Endometrium (tissue), 2 donors: ENCODE data around the gene PFKFB2.

Experiments
- FAIRE-seq: peaks from 2 replicates; lab custom pipeline; 2012; peaks lifted over from hg19 to GRCh38; lab: Jason Lieb, UNC
- donor health status: control.
- donor health status: control.

PFKFB2 gene

DNA sequence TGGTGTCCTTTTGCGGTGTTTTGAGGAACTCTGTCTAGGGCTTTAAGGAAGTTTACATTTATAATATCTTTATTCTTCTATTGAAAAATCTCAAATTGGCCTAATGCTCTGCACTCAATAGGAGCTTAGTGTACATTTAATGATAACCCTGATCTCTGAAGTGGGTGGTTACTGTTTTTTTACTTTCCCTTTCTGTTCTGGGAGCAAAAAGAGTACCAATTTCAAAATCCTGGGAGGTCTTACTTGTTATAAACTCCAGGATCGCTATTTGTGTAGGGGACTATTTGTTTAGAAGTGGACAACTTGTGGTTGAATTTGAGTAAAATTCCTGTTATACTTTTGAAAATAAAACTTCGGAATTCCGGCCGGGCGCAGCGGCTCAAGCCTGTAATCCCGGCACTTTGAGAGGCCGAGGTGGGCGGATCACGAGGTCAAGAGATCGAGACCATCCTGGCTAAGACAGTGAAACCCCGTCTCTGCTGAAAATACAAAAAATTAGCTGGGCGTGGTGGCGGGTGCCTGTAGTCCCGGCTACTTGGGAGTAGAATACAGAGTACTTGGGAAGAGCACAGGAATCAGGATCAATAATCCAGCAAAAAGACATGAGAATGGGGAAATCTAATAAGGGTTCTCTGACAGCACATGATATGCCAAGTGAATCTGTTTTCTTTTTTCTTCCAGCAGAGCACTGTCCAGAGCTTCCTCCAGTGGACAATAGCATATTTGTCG lies 36.7 kb downstream of the PFKFB2 start:
- no peak for FAIRE-seq

DNA sequence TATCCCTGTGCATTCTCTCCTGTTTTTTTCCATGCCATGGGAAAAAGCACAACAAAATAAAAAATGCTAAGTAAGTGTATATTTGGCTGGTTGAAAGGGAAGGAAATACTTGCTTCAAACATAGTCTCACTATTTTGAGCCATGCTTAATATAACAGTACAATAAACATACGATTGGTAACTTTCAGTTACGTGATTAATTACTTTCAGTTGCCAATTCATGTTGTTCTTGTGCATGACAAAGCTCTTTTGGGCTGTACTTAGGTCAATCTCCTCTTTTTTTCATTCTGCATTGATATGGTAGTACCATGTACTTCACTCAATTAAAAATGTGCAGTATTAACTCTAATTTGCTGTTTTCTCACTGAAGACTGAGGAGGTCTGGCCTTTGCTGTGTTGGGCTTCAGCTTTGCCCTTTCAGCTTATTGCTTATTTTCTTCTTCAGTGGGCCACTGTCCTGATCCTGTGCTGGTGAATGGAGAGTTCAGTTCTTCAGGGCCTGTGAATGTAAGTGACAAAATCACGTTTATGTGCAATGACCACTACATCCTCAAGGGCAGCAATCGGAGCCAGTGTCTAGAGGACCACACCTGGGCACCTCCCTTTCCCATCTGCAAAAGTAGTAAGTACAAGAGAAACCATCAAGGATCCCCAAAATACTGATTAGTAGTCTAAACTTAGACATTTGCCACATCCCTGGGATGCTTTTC lies 38.3 kb downstream of the PFKFB2 start:
- FAIRE-seq, result no peak

DNA sequence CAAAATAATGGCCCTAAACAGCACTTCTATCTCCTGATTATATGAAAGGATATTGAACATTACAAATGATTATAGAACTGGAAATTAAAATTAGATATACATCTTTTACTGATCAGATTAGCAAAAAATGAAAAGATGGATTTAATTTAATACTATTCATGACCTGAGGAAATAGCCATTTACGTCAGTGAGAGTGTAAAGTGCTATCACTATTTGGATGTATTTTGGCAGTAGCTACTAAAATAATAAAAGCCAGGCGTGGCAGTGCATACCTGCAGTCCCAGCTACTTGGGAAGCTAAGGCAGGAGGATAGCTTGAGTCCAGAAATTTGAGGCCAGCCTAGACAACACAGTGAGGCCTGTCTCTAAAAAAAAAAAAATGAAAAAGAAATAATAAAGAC lies 40.9 kb downstream of the PFKFB2 start:
- FAIRE-seq, result no peak

DNA sequence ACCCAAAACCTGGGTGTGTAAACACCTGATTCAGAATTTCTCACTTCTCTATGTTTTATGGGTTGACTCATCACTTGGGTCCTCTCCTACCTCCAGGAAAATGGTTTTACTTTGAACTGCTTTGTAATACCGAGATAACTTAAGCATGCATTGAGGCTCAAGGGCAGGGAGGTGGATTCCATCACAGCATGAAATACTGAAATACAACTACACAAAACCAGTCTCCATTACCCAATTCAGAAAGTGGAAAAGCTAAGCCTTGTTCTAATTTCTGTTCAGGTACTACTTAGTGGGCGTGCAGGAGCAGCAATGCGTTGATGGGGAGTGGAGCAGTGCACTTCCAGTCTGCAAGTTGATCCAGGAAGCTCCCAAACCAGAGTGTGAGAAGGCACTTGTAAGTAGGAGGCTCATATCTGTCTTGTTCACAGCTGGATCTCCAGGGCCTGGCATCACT lies 44.8 kb downstream of the PFKFB2 start:
- no peak for FAIRE-seq

DNA sequence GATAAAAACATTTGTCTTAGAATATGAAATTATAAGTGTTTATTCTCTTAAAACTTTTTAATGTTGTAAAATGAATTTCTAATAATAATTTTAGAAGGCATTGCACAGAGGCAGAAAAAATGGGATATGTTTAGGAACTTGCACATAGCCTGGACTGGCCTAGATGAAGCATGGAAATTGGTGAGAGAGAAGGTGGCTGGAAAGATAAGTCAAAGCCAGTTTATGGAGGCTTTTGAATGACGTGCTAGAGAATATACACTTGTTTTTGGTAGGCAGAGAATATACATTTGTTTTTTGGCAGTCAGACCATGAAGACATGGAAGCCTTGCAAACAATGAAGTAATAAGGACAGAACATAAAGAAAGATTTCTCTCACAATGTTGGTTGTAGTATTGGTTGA lies 48.6 kb downstream of the PFKFB2 start:
- no peak for FAIRE-seq

DNA sequence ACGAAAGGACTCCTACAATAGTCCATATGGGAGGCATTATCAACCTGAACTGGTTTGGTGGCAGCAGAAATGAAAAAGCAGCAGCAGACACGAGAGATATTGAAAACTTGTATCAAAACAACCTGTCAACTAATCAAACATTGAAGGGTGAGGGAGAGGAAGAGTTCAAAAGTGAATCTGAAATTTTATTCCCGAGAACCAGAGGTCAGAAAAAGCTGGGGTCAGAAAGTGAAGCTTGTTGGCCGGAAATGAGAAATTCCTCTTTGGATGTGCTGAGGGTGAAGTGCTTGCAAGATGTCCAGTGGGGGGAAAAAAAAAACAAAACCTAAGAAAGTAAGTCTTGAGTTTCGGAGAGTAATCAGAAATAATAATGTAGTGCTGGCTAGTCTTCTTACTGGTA lies 49.1 kb downstream of the PFKFB2 start:
- FAIRE-seq, result no peak

DNA sequence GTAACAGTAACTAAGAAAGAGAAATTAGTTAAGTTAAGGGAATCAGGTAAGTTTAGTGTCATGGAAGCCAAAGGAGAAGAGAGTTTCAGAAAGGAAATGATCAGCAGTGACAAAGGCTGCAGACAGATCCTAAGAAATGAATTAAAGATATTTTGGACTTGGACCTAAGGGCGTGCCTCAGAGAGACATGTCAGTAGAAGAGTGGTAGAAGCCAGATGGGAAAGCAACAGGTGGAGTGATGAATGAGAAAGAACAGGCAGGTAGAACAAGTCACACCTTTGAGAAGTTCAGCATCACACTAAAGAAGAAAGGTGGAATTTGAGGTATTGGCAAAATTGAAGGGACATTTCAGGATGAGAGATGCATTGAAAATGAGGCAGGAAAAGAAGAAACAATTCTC lies 49.6 kb downstream of the PFKFB2 start:
- no peak for FAIRE-seq

DNA sequence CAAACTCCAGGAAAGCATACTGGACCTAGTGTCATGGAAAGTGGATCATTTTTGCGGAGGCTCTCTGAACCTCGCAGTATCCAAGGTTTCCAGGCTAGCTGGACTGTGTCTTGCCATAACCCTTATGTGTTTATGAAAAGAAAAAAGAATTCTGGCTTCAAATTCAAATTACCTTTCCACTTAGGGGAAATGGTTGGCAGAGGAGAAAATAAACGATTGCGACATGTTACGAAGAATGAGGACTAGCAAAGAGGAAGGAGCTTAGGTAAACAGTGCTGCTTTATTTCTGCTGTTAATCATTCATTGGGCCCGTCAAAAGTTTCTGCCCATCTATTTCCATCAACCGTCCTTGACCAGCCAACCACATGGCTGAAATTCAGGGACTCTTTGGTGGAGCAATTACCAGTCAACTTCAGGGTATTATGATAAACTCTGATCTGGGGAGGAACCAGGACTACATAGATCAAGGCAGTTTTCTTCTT lies 50.9 kb downstream of the PFKFB2 start, which contains the start of gene C4BPA:
Gene C4BPA, plus strand, starts transcription at position 342 of the 482 bp plus-strand sequence. CDS start 8,793 bp downstream, outside the sequence.
- no peak for FAIRE-seq

DNA sequence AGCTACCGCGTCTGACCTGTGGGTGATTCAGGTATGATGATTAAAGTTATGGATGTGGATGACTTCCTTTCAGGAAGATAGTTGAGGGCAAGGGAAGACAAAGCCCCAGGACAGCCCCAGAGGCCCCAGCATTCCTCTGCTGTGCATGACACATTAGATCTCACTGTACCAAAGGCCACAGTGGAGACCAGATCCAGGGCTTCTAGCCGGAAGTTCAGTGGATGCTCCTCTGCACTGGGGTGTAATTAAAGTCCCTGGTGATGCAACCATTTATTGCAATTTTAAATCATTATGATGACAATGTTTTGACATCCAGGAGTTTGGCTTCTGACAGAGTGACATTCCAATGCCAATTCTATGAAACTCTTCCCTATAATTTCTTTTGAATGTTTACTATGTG lies 55.9 kb downstream of the PFKFB2 start:
- no peak for FAIRE-seq

DNA sequence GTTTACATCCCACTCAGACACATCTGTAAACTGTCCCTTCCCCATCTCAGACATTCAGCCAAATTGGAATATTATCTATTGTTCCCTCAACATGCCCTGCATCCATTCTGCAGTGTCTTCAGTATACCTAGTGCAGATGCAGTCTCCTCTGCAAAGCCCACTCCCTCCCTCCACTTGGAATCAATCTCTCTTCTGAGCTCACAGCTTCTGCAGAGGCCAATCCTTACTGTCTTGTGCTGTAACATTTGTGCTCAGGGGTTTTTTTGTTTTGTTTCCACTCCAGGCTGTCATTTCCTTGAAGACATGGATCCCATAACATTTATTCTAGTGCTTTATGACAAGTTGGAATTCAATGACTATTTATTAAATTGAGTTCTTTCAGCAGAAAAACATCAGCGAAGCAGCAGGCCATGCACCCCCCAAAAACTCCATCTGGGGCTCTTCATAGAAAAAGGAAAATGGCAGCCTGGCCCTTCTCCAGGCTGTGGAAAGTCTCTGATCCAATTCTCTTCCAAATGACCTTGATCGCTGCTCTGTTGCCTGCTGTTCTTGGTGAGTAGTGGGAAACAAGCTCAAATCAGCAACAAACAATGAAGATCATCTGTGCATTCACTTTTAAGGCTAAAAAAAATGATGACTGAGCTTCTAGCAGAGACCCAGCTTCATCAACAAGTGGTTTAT lies 59.7 kb downstream of the PFKFB2 start:
- FAIRE-seq, result no peak

DNA sequence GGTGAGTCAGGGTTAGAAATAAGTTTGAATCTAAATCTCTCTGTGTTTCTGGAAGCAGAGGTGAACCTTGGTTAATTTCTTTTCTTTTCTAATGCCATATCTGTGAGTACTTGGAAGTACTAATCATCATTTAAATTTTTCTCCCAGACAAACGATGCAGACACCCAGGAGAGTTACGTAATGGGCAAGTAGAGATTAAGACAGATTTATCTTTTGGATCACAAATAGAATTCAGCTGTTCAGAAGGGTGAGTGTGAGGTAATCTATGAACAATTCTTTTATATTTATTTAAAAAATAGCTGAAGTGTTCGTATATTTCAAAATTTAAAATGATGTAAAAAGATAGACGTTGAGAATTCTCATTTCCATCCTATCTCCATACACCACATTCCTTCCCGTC lies 62.2 kb downstream of the PFKFB2 start:
- FAIRE-seq, result no peak

DNA sequence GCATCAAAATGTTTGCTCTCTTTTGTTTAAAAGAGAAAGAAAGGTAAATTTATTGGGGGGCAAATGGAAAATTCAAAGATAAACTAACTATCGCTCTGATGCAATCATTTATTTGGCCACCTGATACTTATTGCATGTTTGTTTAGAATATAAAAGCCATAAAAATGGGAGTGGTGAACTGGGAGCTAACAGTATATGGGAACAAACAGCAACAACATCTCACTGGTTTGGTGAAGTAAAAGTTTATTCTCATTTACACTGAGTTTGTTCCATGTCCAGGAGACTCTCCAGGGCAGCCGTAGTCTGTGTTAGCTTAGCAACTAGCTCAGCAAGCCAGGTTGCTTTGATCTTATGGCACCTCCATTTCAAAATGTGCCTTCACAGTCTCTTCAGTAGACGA lies 71.3 kb downstream of the PFKFB2 start:
- FAIRE-seq, result no peak

DNA sequence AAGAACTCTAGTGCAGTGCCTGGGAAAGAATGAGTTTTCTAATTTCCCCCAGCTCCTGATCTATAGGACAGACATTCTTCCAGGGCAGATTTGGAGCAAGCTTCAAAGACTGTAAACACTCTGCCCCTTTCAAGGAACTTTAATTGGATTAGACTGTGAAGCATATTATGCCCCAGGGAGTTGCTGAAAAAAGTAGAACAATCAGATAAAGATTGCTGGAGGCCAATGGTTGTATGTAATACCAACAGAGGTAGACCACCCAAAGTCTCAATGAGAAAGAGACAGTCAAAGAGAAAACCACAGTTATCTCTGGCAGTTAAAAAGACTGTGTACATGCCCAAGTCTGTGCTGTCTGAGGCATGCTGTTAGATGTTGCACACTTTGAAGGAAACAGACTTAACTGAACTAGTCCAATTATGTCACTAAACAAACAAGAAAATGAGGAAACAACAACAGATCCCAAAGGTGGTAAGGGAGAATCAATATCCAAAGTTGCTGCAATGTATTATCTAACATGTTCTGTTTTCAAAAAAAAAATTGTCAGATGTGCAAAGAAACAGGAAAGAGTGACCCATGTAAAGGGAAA lies 75.4 kb downstream of the PFKFB2 start:
- FAIRE-seq, result no peak

DNA sequence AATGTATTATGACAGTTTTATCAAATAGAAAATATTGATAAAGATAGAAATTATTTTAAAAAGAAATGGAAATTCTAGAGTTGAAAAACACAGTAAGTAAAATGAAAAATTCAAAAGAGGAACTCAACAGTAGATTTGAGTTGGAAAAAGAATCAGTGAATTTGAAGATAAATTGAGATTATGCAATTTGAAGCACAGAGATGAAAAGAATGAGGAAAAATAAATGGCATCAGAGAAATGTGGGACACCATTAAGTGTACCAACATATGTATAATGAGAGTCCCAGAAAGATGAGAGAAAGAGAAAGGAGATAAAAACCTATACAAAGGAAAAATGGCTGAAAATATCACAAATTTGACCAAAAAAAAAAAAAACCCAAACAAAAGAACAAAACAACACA lies 76.0 kb downstream of the PFKFB2 start:
- FAIRE-seq, result no peak
